ENCODE results near the gene MACROD2.

The MACROD2 gene

DNA sequence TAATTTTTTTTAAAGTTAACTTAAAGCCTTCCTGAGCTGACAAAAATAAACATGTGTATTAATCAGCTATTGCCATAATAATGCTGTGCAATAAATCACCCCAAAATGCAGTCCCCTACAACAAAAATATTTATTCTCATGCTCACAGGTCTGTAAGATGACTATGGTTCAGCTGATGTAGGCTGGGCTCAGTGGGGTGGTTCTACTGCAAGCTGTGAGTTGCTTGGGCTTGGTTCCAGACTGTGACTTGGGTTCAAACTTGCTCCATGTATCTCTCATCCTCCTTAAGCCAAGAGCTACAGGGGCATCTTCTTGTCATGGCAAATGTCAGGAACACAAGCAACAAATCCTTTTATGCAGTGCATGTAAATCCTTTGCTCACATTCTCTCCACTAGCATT, 1933.6 kb downstream of the MACROD2 start:
- TF ChIP-seq SIN3A (IDR thresholded peaks at IDR 0.05; ENCODE audit: borderline replicate concordance, insufficient read depth, low read length) (no peak), FOXP2 (optimal IDR thresholded peaks at IDR 0.05; ENCODE audit: borderline replicate concordance, extremely low read depth, extremely low read length, insufficient read depth) (no peak), POLR2AphosphoS5 (IDR thresholded peaks at IDR 0.05; ENCODE audit: low read depth, low read length) (no peak), TAF1 (IDR thresholded peaks at IDR 0.05; ENCODE audit: borderline replicate concordance, insufficient read depth, low read length) (no peak)
- TF ChIP-seq, protein P1, sequence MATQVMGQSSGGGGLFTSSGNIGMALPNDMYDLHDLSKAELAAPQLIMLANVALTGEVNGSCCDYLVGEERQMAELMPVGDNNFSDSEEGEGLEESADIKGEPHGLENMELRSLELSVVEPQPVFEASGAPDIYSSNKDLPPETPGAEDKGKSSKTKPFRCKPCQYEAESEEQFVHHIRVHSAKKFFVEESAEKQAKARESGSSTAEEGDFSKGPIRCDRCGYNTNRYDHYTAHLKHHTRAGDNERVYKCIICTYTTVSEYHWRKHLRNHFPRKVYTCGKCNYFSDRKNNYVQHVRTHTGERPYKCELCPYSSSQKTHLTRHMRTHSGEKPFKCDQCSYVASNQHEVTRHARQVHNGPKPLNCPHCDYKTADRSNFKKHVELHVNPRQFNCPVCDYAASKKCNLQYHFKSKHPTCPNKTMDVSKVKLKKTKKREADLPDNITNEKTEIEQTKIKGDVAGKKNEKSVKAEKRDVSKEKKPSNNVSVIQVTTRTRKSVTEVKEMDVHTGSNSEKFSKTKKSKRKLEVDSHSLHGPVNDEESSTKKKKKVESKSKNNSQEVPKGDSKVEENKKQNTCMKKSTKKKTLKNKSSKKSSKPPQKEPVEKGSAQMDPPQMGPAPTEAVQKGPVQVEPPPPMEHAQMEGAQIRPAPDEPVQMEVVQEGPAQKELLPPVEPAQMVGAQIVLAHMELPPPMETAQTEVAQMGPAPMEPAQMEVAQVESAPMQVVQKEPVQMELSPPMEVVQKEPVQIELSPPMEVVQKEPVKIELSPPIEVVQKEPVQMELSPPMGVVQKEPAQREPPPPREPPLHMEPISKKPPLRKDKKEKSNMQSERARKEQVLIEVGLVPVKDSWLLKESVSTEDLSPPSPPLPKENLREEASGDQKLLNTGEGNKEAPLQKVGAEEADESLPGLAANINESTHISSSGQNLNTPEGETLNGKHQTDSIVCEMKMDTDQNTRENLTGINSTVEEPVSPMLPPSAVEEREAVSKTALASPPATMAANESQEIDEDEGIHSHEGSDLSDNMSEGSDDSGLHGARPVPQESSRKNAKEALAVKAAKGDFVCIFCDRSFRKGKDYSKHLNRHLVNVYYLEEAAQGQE (IDR thresholded peaks at IDR 0.05; ENCODE audit: insufficient read depth in 1 of 2, low read depth in 2 of 2, low read length in 2 of 2): no peak

DNA sequence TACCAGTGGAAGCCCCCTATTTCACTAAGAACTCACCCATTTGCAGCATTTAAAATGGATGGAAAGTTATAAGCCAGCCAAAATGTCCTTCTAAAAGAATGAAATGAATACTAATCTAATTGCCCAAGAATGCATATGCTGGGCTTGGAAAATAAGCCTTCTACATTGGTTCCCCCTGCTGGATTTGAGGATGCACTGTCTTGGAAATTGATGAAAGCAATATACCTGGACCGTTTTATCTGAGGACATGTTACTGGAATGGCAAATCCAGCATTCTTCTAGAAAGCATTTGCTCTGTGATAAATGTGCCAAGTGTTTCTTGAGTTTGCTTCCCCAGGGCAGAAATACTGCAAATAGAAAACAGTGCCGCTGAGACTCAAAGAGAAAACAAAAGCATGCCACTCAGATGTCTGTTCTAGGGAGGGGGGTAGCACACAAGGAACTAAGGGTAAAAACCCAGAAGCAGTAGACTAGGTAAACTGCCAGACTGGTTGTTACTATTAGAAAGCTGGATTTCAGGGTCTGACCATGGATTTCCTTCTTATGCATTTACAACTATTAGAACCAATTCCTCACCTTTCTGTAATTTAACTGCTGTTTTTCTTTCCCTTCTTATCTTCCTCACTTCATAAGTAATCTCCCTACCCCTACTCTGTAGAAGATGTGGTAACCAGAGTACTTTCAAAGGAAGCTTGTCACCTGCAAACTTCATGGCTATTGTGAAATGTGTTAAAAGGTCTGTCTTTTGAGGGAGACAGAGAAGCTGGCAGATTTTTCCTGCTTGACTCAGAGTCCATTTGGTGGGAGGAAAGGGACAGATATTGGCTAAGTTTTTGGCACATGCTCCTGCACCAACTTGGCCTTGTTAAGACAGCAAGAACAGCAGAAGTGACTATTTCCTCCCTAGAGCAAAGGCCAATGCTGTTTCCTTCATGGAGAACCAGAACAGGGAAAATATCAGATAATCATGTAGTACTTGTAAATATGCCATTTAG, 1935.3 kb downstream of the MACROD2 start:
- TF ChIP-seq TAF1 (IDR thresholded peaks at IDR 0.05; ENCODE audit: borderline replicate concordance, insufficient read depth, low read length) (no peak), SIN3A (IDR thresholded peaks at IDR 0.05; ENCODE audit: borderline replicate concordance, insufficient read depth, low read length) (no peak), POLR2AphosphoS5 (IDR thresholded peaks at IDR 0.05; ENCODE audit: low read depth, low read length) (no peak), FOXP2 (optimal IDR thresholded peaks at IDR 0.05; ENCODE audit: borderline replicate concordance, extremely low read depth, extremely low read length, insufficient read depth) (no peak)
- TF ChIP-seq, protein P1 (IDR thresholded peaks at IDR 0.05; ENCODE audit: insufficient read depth in 1 of 2, low read depth in 2 of 2, low read length in 2 of 2): no peak

DNA sequence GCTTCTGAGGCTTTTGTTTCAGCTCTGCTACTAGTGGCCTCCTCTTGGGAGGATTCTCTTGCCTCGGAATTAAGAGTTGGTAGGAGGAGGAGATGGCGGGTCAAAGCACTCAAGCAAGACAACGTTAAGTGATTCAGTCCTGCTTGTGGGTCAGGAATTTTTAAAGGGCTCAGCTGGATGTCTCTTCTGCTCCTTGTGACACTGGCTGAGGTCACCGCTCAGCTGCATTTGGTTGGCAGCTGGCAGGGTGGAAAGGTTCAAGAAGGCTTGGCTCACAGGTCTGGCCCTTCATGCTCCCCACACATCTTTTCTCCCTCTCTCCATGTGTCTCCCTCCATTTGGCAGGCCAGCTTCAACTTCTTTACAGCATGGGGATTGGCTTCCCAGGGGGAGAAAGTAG, 1936.6 kb downstream of the MACROD2 start:
- TF ChIP-seq POLR2AphosphoS5 (IDR thresholded peaks at IDR 0.05; ENCODE audit: low read depth, low read length) (no peak), TAF1 (IDR thresholded peaks at IDR 0.05; ENCODE audit: borderline replicate concordance, insufficient read depth, low read length) (no peak), FOXP2 (optimal IDR thresholded peaks at IDR 0.05; ENCODE audit: borderline replicate concordance, extremely low read depth, extremely low read length, insufficient read depth) (no peak), SIN3A (IDR thresholded peaks at IDR 0.05; ENCODE audit: borderline replicate concordance, insufficient read depth, low read length) (no peak)
- TF ChIP-seq, protein P1 (IDR thresholded peaks at IDR 0.05; ENCODE audit: insufficient read depth in 1 of 2, low read depth in 2 of 2, low read length in 2 of 2): no peak

DNA sequence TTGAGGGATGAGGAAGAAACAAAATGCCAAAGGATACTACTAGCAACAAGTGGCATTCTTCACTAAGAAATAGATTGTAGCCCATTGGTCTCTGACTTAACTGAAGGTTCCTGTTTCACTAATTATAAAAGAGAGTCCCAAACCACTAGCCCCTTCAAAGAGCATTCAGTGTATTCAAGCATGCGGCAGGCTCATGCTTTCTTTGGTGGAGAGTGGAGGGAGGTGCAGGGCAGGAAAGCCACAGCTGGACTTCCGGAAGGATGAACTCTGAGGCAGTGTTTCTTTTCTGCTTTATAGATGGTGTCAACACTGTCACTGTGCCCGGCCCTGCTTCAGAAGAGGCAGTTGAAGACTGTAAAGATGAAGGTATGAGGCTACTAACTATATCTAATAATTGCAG, 1941.9 kb downstream of the MACROD2 start:
- no peak for TF ChIP-seq TAF1 (IDR thresholded peaks at IDR 0.05; ENCODE audit: borderline replicate concordance, insufficient read depth, low read length)
- no peak for TF ChIP-seq SIN3A (IDR thresholded peaks at IDR 0.05; ENCODE audit: borderline replicate concordance, insufficient read depth, low read length)
- TF ChIP-seq, protein P1 (IDR thresholded peaks at IDR 0.05; ENCODE audit: insufficient read depth in 1 of 2, low read depth in 2 of 2, low read length in 2 of 2): no peak
- no peak for TF ChIP-seq POLR2AphosphoS5 (IDR thresholded peaks at IDR 0.05; ENCODE audit: low read depth, low read length)
- TF ChIP-seq FOXP2 (optimal IDR thresholded peaks at IDR 0.05; ENCODE audit: borderline replicate concordance, extremely low read depth, extremely low read length, insufficient read depth): no peak
